ENCODE data around the gene EHBP1L1.

The EHBP1L1 gene

GRCh38 chr11:65639623-65640482, 64.0 kb downstream of the EHBP1L1 start:
- peak; percentile 92 for DNase-seq

- DNase-seq, result peak; percentile 92
Observed at GRCh38 chr11:65640483-65641296, 64.8 kb downstream of the EHBP1L1 start.

- no peak for DNase-seq
Observed at GRCh38 chr11:65641297-65642013, 65.6 kb downstream of the EHBP1L1 start.
